GM12878 (cell line): ENCODE data around the gene TPMT. TPM values are rescaled to one million over a fixed set of nuclear protein-coding genes. Genes with fewer than 3 reads are reported as not detected.
A peak's percentile ranks its signal among the peaks of the same experiment; 100 is the strongest.

ENCODE experiments used
- ATAC-seq: fragments of 200-7000 bp; cut with Tn5 transposase; 3 replicates; pipeline ENCODE4 v1.9.1; 2020; ENCODE audit warnings: mild to moderate bottlenecking, moderate library complexity
- BruUV-seq: library from RNA; stranded (reverse); fragments of 400-500 nt; replicated peaks from 2 replicates; lab custom pipeline; 2021; lab: Mats Ljungman, UMichigan
- CTCF ChIA-PET: fragments of 300-600 bp; sonication (Branson Sonifier 250); formaldehyde crosslinking; extraction: SDS; loops from one replicate; lab custom pipeline; 2021; ENCODE audit warnings: inconsistent platforms; lab: Yijun Ruan, JAX
- POLR2A ChIA-PET: fragments of 350-600 bp; formaldehyde crosslinking; extraction: SDS; loops from one replicate; lab custom pipeline; 2021; ENCODE audit warnings: inconsistent platforms; lab: Charles Lee
- RAD21 ChIA-PET: fragments of 300-600 bp; sonication (Branson Sonifier 250); formaldehyde crosslinking; loops from one replicate; lab custom pipeline; 2023; ENCODE audit warnings: antibody characterized with exemption; ENCODE audit not compliant: unreplicated experiment; lab: Charles Lee
- SMC1A ChIA-PET: fragments of 300-600 bp; sonication (Branson Sonifier 250); formaldehyde crosslinking; loops from one replicate; lab custom pipeline; 2023; ENCODE audit not compliant: unreplicated experiment, uncharacterized antibody; lab: Charles Lee
- DNase-seq: peaks from one replicate; pipeline ENCODE4 v3.0.0-alpha.2; 2011; ENCODE audit warnings: low read depth, low spot score
- FAIRE-seq: peaks from 3 replicates; lab custom pipeline; 2011; peaks lifted over from hg19 to GRCh38; lab: Jason Lieb, UNC
- H2AFZ ChIP-seq: 2 replicates; pipeline ENCODE4 v1.6.0; 2011; ENCODE audit warnings: low read depth, low read length, control low read depth; ENCODE audit not compliant: control insufficient read depth
- H3K27ac ChIP-seq: 2 replicates; pipeline ENCODE4 v1.5.1; 2011; ENCODE audit warnings: control low read depth; ENCODE audit not compliant: control insufficient read depth, insufficient read depth
- H3K27me3 ChIP-seq, 2 experiments: replicated peaks in 1 of 2; 2 replicates each; pipeline versions ENCODE4 v1.6.0 to v1.6.1; 2011; ENCODE audit warnings: low read length in 1 of 2; ENCODE audit not compliant: control insufficient read depth in 2 of 2, insufficient read depth in 2 of 2
- H3K36me3 ChIP-seq, 2 experiments: 2 replicates each; pipeline ENCODE4 v1.5.1; 2011; ENCODE audit warnings: low read length in 1 of 2; ENCODE audit not compliant: control insufficient read depth in 2 of 2, insufficient read depth in 2 of 2
- H3K4me1 ChIP-seq: 2 replicates; pipeline ENCODE4 v1.6.1; 2011; ENCODE audit warnings: mild to moderate bottlenecking, low read length, moderate library complexity, mixed read lengths; ENCODE audit not compliant: control insufficient read depth, insufficient read depth
- H3K4me2 ChIP-seq: 2 replicates; pipeline ENCODE4 v1.6.0; 2011; ENCODE audit warnings: control low read depth; ENCODE audit not compliant: control insufficient read depth, insufficient read depth
- H3K4me3 ChIP-seq: fragments of 200-600 bp; sonication (generic); 2 replicates; pipeline ENCODE4 v1.5.1; 2016
- H3K79me2 ChIP-seq: 2 replicates; pipeline ENCODE4 v1.6.0; 2011; ENCODE audit warnings: low read length; ENCODE audit not compliant: control insufficient read depth, insufficient read depth
- H3K9ac ChIP-seq: 2 replicates; pipeline ENCODE4 v1.8.0; 2011; ENCODE audit warnings: low read length, control low read depth, mixed read lengths; ENCODE audit not compliant: control insufficient read depth, insufficient read depth
- H3K9me3 ChIP-seq: replicated peaks from 3 replicates; pipeline ENCODE4 v1.5.1; 2011; ENCODE audit warnings: mild to moderate bottlenecking, low read length; ENCODE audit not compliant: control insufficient read depth, insufficient read depth
- H4K20me1 ChIP-seq: 2 replicates; pipeline ENCODE4 v1.6.0; 2011; ENCODE audit not compliant: control insufficient read depth, insufficient read depth
- ATF3 ChIP-seq: IDR thresholded peaks from 2 replicates; pipeline ENCODE4 v1.6.1; 2011; ENCODE audit warnings: low read depth, mild to moderate bottlenecking, low read length, moderate library complexity, borderline replicate concordance; ENCODE audit errors: extremely low read depth
- ZNF24 ChIP-seq: fragments of 450-650 bp; IDR thresholded peaks from 2 replicates; pipeline ENCODE4 v1.6.1; 2017; ENCODE audit warnings: antibody characterized with exemption, mild to moderate bottlenecking
- WGBS: methylation state at CpG from one replicate; pipeline ENCODE4 v1.1.6; 2016; ENCODE audit warnings: low lambda C conversion rate; ENCODE audit not compliant: insufficient replicate concordance, insufficient coverage; ENCODE audit errors: missing lambda C conversion rate; 5-methylcytosine and 5-hydroxymethylcytosine counted together
- in situ Hi-C: fragments of 300-500 bp; cut with MboI; formaldehyde crosslinking; loops from 9 replicates; pipeline ENCODE4 v1.14.3; 2018; ENCODE audit warnings: mixed read lengths
- intact Hi-C: fragments of 100-400 bp; cut with micrococcal nuclease; formaldehyde crosslinking; loops from one replicate; pipeline ENCODE4 v1.14.2; 2022; ENCODE audit not compliant: unreplicated experiment
- polyA plus RNA-seq, 11 experiments: library from polyadenylated mRNA; depleted of rRNA in 4 of 11; unstranded in 6 of 11; stranded (reverse) in 5 of 11; fragments of >200 nt; fragmentation: Nextera tagmentation in 4 of 11; fragmentation: Illumina TruSeq in 1 of 11; extraction: Ambion mirVana in 4 of 11; extraction: Trizol in 1 of 11; gene quantifications; 1 replicate in 1 of 11; 2 replicates in 10 of 11; pipeline versions ENCODE4 v1.2.1 to v1.2.3, GENCODE V29; 2011 to 2016; ENCODE audit warnings: inconsistent platforms in 2 of 11, missing spikeins in 2 of 11, low read depth in 1 of 11
- total RNA-seq, 4 experiments: library from RNA; depleted of rRNA in 3 of 4; stranded (reverse); fragments of >200 nt in 3 of 4; fragmentation: Illumina TruSeq in 1 of 4; extraction: Trizol in 1 of 4; gene quantifications; 2 replicates each; pipeline versions ENCODE4 v1.2.1 to v1.2.3, GENCODE V29; 2013 to 2021
- TF ChIP-seq, protein P1 (sequence below), 3 experiments: IDR thresholded peaks in 2 of 3; conservative IDR thresholded peaks in 1 of 3; 2 replicates each; pipeline ENCODE4 v1.5.1; 2011; ENCODE audit warnings: low read depth in 3 of 3, low read length in 3 of 3, mild to moderate bottlenecking in 3 of 3, control low read depth in 2 of 3, moderate library complexity in 2 of 3, inconsistent platforms in 1 of 3, mixed read lengths in 1 of 3; ENCODE audit not compliant: control insufficient read depth in 2 of 3, insufficient read depth in 1 of 3; ENCODE audit errors: extremely low read depth in 1 of 3
- TF ChIP-seq, protein P2 (sequence below): IDR thresholded peaks from 2 replicates; pipeline ENCODE4 v1.6.1; 2011; ENCODE audit warnings: low read depth, low read length, improper control_type of control experiment, borderline replicate concordance

TPMT gene
- total and polyA plus RNA-seq, 10 of the 15 experiments (the other 5 are each of a cell fraction or from before 2014, with no cell fraction given), result 7.9 to 18.2 (median 16.3) TPM

- intact Hi-C loops, result no loop called here
- ChIA-PET POLR2A (no interaction called here), SMC1A (interaction anchor here (1.0 kb wide), 1 partner anchor 39 kb away, joined by 3 read pairs; no protein-coding TSS in a partner anchor), RAD21 (no interaction called here), CTCF (interaction anchor here (0.6 to 0.9 kb wide), 2 partner anchors 9 to 308 kb away, joined by 3 read pairs; no protein-coding TSS in a partner anchor)
- Histone ChIP-seq H3K27ac (no peak overlapping the region), H3K27me3 (no peaks in the 10 kb centered on the region), H3K36me3 (no peaks in the 10 kb centered on the region), H4K20me1 (no peaks in the 10 kb centered on the region), H3K79me2 (no peaks in the 10 kb centered on the region), H3K4me3 (no peak overlapping the region), H2AFZ (no peak overlapping the region), H3K9ac (no peak overlapping the region), H3K9me3 (no peaks in the 10 kb centered on the region)
- ATAC-seq (no peak), FAIRE-seq (no peak), DNase-seq (no peak)
- WGBS, result 62% methylated on average over 11 of the region's 11 CpGs
- TF ChIP-seq, protein P1, sequence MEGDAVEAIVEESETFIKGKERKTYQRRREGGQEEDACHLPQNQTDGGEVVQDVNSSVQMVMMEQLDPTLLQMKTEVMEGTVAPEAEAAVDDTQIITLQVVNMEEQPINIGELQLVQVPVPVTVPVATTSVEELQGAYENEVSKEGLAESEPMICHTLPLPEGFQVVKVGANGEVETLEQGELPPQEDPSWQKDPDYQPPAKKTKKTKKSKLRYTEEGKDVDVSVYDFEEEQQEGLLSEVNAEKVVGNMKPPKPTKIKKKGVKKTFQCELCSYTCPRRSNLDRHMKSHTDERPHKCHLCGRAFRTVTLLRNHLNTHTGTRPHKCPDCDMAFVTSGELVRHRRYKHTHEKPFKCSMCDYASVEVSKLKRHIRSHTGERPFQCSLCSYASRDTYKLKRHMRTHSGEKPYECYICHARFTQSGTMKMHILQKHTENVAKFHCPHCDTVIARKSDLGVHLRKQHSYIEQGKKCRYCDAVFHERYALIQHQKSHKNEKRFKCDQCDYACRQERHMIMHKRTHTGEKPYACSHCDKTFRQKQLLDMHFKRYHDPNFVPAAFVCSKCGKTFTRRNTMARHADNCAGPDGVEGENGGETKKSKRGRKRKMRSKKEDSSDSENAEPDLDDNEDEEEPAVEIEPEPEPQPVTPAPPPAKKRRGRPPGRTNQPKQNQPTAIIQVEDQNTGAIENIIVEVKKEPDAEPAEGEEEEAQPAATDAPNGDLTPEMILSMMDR (IDR thresholded peaks at IDR 0.05 in 2 of 3, conservative IDR thresholded peaks at IDR 0.05 in 1 of 3; ENCODE audit: control insufficient read depth in 2 of 3, extremely low read depth in 1 of 3, insufficient read depth in 1 of 3, low read depth in 3 of 3, low read length in 3 of 3), result no peak
- 0 out of 2 replicates have a peak, but pooled peaks have one; percentile 0 for TF ChIP-seq ZNF24
- TF ChIP-seq, all 136 proteins: peak for 1
- Histone ChIP-seq H3K4me1 (no peaks in the 10 kb centered on the region), H3K4me2 (no peak overlapping the region)
- in situ Hi-C loops, result no loop called here
- no TSS peak for BruUV-seq
Measured at GRCh38 chr6:18081025-18081668, 73.7 kb downstream of the TPMT start.

DNA sequence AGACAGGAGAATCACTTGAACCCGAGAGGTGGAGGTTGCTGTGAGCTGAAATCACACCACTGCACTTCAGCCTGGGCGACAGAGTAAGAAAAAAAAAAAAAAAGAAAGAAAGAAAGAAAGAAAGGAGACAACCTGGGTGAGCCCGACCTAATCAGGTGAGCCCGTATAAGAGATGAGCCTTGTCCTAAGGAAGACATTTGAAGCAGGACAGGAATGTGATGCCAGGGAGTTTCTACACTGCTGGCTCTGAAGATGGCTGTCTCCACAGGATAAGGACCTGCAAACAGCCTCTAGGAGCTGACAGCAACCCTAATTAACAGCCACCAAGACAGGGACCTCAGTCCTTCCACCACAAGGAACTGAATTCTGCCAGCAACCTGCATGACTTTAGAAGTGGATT lies 74.3 kb downstream of the TPMT start:
- POLR2A ChIA-PET, result no interaction called here
- Histone ChIP-seq H3K27me3 (no peaks in the 10 kb centered on the region), H3K27ac (no peak overlapping the region), H3K9ac (no peak overlapping the region), H3K4me3 (no peak overlapping the region), H2AFZ (no peak overlapping the region), H3K79me2 (no peaks in the 10 kb centered on the region), H3K36me3 (no peaks in the 10 kb centered on the region), H3K4me2 (no peak overlapping the region), H3K4me1 (no peaks in the 10 kb centered on the region), H3K9me3 (no peaks in the 10 kb centered on the region; the same call in 2 of the 3 replicates), H4K20me1 (no peaks in the 10 kb centered on the region)
- BruUV-seq, result no TSS peak
- CTCF ChIA-PET, result interaction anchor here (0.9 kb wide), 1 partner anchor 10 kb away, joined by 3 read pairs; no protein-coding TSS in a partner anchor
- TF ChIP-seq ATF3, result no peak
- TF ChIP-seq, protein P2, sequence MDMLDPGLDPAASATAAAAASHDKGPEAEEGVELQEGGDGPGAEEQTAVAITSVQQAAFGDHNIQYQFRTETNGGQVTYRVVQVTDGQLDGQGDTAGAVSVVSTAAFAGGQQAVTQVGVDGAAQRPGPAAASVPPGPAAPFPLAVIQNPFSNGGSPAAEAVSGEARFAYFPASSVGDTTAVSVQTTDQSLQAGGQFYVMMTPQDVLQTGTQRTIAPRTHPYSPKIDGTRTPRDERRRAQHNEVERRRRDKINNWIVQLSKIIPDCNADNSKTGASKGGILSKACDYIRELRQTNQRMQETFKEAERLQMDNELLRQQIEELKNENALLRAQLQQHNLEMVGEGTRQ, result no peak
- SMC1A ChIA-PET, result interaction anchor here (1.0 kb wide), 1 partner anchor 40 kb away, joined by 3 read pairs; no protein-coding TSS in a partner anchor
- FAIRE-seq, result no peak
- in situ Hi-C loops (no loop called here), intact Hi-C loops (no loop called here)
- RAD21 ChIA-PET, result no interaction called here
- no peak for DNase-seq
- WGBS, result 50% methylated on average over 4 of the region's 4 CpGs
- no peak for ATAC-seq
